IMR-90 (cell line): Measurements from ENCODE around the gene PDIA2. TPM values are rescaled to one million over a fixed set of nuclear protein-coding genes. Genes with fewer than 3 reads are reported as not detected.

ENCODE experiments used
- ATAC-seq: fragments of 200-7000 bp; cut with Tn5 transposase; 2 replicates; pipeline ENCODE4 v1.9.1; 2020; ENCODE audit warnings: low read depth, mild to moderate bottlenecking, moderate library complexity
- BruUV-seq: library from RNA; stranded (reverse); fragments of 400-500 nt; replicated peaks from 2 replicates; lab custom pipeline; 2021; lab: Mats Ljungman, UMichigan
- CTCF ChIA-PET: fragments of 300-600 bp; formaldehyde crosslinking; extraction: SDS; loops from one replicate; lab custom pipeline; 2021; ENCODE audit warnings: antibody characterized with exemption; lab: Yijun Ruan, JAX
- POLR2A ChIA-PET: fragments of 300-600 bp; sonication (Branson Sonifier 250); formaldehyde crosslinking; loops from one replicate; lab custom pipeline; 2022; ENCODE audit warnings: antibody characterized with exemption; ENCODE audit not compliant: unreplicated experiment; lab: Charles Lee
- DNase-seq: peaks from one replicate; pipeline ENCODE4 v3.0.0; 2013
- H2AFZ ChIP-seq: replicated peaks from 2 replicates; pipeline ENCODE3; 2013; ENCODE audit warnings: low read length, mild to moderate bottlenecking; ENCODE audit not compliant: poor library complexity
- H2AK5ac ChIP-seq: 2 replicates; pipeline ENCODE4 v1.6.1; 2013; ENCODE audit warnings: low read depth, low read length, inconsistent platforms
- H2AK9ac ChIP-seq: replicated peaks from 2 replicates; pipeline ENCODE3; 2013; ENCODE audit warnings: mild to moderate bottlenecking, low read depth, low read length, moderate library complexity; ENCODE audit not compliant: poor library complexity
- H2BK120ac ChIP-seq: 2 replicates; pipeline ENCODE4 v1.6.1; 2013; ENCODE audit warnings: low read depth, low read length, inconsistent platforms
- H2BK15ac ChIP-seq: 3 replicates; pipeline ENCODE4 v1.6.1; 2013; ENCODE audit warnings: low read depth, low read length, inconsistent platforms
- H2BK20ac ChIP-seq: 2 replicates; pipeline ENCODE4 v1.6.1; 2013; ENCODE audit warnings: low read depth, mild to moderate bottlenecking, inconsistent platforms, low read length, moderate library complexity
- H2BK5ac ChIP-seq: 2 replicates; pipeline ENCODE4 v1.6.1; 2013; ENCODE audit warnings: mild to moderate bottlenecking, low read depth, low read length, inconsistent platforms; ENCODE audit not compliant: poor library complexity, severe bottlenecking
- H3K14ac ChIP-seq: replicated peaks from 2 replicates; pipeline ENCODE4 v1.6.1; 2013; ENCODE audit warnings: low read depth, low read length, inconsistent platforms
- H3K18ac ChIP-seq: 2 replicates; pipeline ENCODE4 v1.6.1; 2013; ENCODE audit warnings: low read depth, low read length, control low read depth
- H3K23ac ChIP-seq: 2 replicates; pipeline ENCODE4 v1.6.1; 2013; ENCODE audit warnings: low read depth, low read length, inconsistent platforms
- H3K27ac ChIP-seq: 2 replicates; pipeline ENCODE4 v1.5.1; 2013; ENCODE audit warnings: mild to moderate bottlenecking, control low read depth, low read length; ENCODE audit not compliant: insufficient read depth
- H3K27me3 ChIP-seq: 2 replicates; pipeline ENCODE4 v1.6.1; 2013; ENCODE audit warnings: low read length; ENCODE audit not compliant: control insufficient read depth, insufficient read depth
- H3K36me3 ChIP-seq: 2 replicates; pipeline ENCODE4 v1.6.1; 2013; ENCODE audit warnings: low read length, mixed read lengths; ENCODE audit not compliant: control insufficient read depth, insufficient read depth
- H3K4ac ChIP-seq: 2 replicates; pipeline ENCODE4 v1.6.1; 2013; ENCODE audit warnings: low read depth, low read length, inconsistent platforms
- H3K4me1 ChIP-seq: 2 replicates; pipeline ENCODE4 v1.6.1; 2013; ENCODE audit warnings: low read length, mixed read lengths; ENCODE audit not compliant: control insufficient read depth, insufficient read depth
- H3K4me2 ChIP-seq: 2 replicates; pipeline ENCODE4 v1.6.1; 2013; ENCODE audit warnings: low read depth, mild to moderate bottlenecking, control low read depth, low read length, moderate library complexity
- H3K4me3 ChIP-seq: 2 replicates; pipeline ENCODE4 v1.5.1; 2013; ENCODE audit warnings: low read depth, mild to moderate bottlenecking, control low read depth, low read length, moderate library complexity; ENCODE audit not compliant: insufficient read depth
- H3K56ac ChIP-seq: 2 replicates; pipeline ENCODE4 v1.6.1; 2013; ENCODE audit warnings: low read length, inconsistent platforms; ENCODE audit not compliant: insufficient read depth; ENCODE audit errors: extremely low read depth
- H3K79me1 ChIP-seq, 2 experiments: 2 replicates each; pipeline ENCODE4 v1.6.1; 2013; ENCODE audit warnings: low read length in 2 of 2, inconsistent platforms in 1 of 2, low read depth in 1 of 2
- H3K9ac ChIP-seq: 2 replicates; pipeline ENCODE4 v1.6.1; 2013; ENCODE audit warnings: low read depth, low read length, control low read depth
- H3K9me1 ChIP-seq: 2 replicates; pipeline ENCODE4 v1.6.1; 2013; ENCODE audit warnings: low read length, inconsistent platforms; ENCODE audit not compliant: insufficient read depth
- H3K9me3 ChIP-seq: 2 replicates; pipeline ENCODE4 v1.6.1; 2013; ENCODE audit warnings: low read length; ENCODE audit not compliant: control insufficient read depth, insufficient read depth
- H4K20me1 ChIP-seq: 2 replicates; pipeline ENCODE4 v1.6.1; 2013; ENCODE audit warnings: low read length, inconsistent platforms; ENCODE audit not compliant: insufficient read depth
- H4K5ac ChIP-seq: 2 replicates; pipeline ENCODE4 v1.6.1; 2013; ENCODE audit warnings: mild to moderate bottlenecking, low read depth, low read length, control low read depth
- H4K8ac ChIP-seq, 2 experiments: 2 replicates each; pipeline ENCODE4 v1.6.1; 2013; ENCODE audit warnings: low read depth in 2 of 2, low read length in 2 of 2, control low read depth in 1 of 2, inconsistent platforms in 1 of 2
- H4K91ac ChIP-seq: 2 replicates; pipeline ENCODE4 v1.6.1; 2013; ENCODE audit warnings: low read depth, low read length, inconsistent platforms; ENCODE audit not compliant: insufficient read depth
- BHLHE40 ChIP-seq: fragments of 150-350 bp; IDR thresholded peaks from 2 replicates; pipeline ENCODE4 v1.6.1; 2016; ENCODE audit warnings: mild to moderate bottlenecking, low read depth, low read length
- CEBPB ChIP-seq: IDR thresholded peaks from 2 replicates; pipeline ENCODE4 v1.6.1; 2012; ENCODE audit warnings: low read depth, low read length, improper control_type of control experiment
- MAZ ChIP-seq: IDR thresholded peaks from 2 replicates; pipeline ENCODE4 v1.6.1; 2012; ENCODE audit warnings: low read depth, mild to moderate bottlenecking, low read length, improper control_type of control experiment, moderate library complexity, borderline replicate concordance
- MXI1 ChIP-seq: IDR thresholded peaks from 2 replicates; pipeline ENCODE4 v1.6.1; 2012; ENCODE audit warnings: low read depth, mild to moderate bottlenecking, low read length, moderate library complexity, borderline replicate concordance
- NFE2L2 ChIP-seq: fragments of 150-350 bp; IDR thresholded peaks from 2 replicates; pipeline ENCODE4 v1.6.1; 2016; ENCODE audit warnings: low read depth, mild to moderate bottlenecking, low read length
- POLR2A ChIP-seq: IDR thresholded peaks from 2 replicates; pipeline ENCODE4 v1.6.1; 2012; ENCODE audit warnings: mild to moderate bottlenecking, low read depth, low read length
- RCOR1 ChIP-seq: IDR thresholded peaks from 2 replicates; pipeline ENCODE4 v1.6.1; 2012; ENCODE audit warnings: mild to moderate bottlenecking, low read length, improper control_type of control experiment; ENCODE audit not compliant: insufficient replicate concordance
- RFX5 ChIP-seq: IDR thresholded peaks from 2 replicates; pipeline ENCODE4 v1.8.0; 2012; ENCODE audit warnings: low read depth, mild to moderate bottlenecking, low read length, moderate library complexity
- SMC3 ChIP-seq: fragments of 150-350 bp; IDR thresholded peaks from 2 replicates; pipeline ENCODE4 v1.6.1; 2016; ENCODE audit warnings: low read depth, mild to moderate bottlenecking, antibody characterized with exemption, low read length, moderate library complexity
- WGBS, 2 experiments: methylation state at CpG; one replicate each; pipeline versions ENCODE4 v1.1.5 to v1.1.7; 2013; ENCODE audit warnings: missing lambda C conversion rate in 2 of 2; ENCODE audit not compliant: insufficient read length in 1 of 2; ENCODE audit errors: extremely low coverage in 2 of 2; 5-methylcytosine and 5-hydroxymethylcytosine counted together
- dilution Hi-C: fragments of 300-500 bp; cut with HindIII; formaldehyde crosslinking; loops from one replicate; pipeline ENCODE4 v1.14.3; 2018; ENCODE audit warnings: low sequenced_read_pairs; ENCODE audit not compliant: unreplicated experiment
- in situ Hi-C: fragments of 300-500 bp; cut with MboI; formaldehyde crosslinking; loops from 3 replicates; pipeline ENCODE4 v1.14.3; 2019; ENCODE audit warnings: low sequenced_read_pairs, inconsistent platforms, mixed read lengths
- intact Hi-C: fragments of 100-400 bp; cut with micrococcal nuclease; formaldehyde crosslinking; loops from 2 replicates; pipeline ENCODE4 v1.10.0; 2022
- polyA plus RNA-seq, 3 experiments: library from polyadenylated mRNA; depleted of rRNA; stranded (reverse); fragments of >200 nt; gene quantifications; 2 replicates each; pipeline ENCODE4 v1.2.3, GENCODE V29; 2012; ENCODE audit warnings: low replicate concordance in 1 of 3
- total RNA-seq: library from RNA; depleted of rRNA; stranded (reverse); fragments of >200 nt; gene quantifications from 2 replicates; pipeline ENCODE4 v1.2.3, GENCODE V29; 2012
- TF ChIP-seq, protein P1 (sequence below): fragments of 150-350 bp; IDR thresholded peaks from 2 replicates; pipeline ENCODE4 v1.6.1; 2017; ENCODE audit warnings: mild to moderate bottlenecking, antibody characterized with exemption, low read length, low read depth

PDIA2 gene
- total and polyA plus RNA-seq, 2 of the 4 experiments (the other 2 are of a cell fraction): 0.17 TPM; not detected in 1

DNA sequence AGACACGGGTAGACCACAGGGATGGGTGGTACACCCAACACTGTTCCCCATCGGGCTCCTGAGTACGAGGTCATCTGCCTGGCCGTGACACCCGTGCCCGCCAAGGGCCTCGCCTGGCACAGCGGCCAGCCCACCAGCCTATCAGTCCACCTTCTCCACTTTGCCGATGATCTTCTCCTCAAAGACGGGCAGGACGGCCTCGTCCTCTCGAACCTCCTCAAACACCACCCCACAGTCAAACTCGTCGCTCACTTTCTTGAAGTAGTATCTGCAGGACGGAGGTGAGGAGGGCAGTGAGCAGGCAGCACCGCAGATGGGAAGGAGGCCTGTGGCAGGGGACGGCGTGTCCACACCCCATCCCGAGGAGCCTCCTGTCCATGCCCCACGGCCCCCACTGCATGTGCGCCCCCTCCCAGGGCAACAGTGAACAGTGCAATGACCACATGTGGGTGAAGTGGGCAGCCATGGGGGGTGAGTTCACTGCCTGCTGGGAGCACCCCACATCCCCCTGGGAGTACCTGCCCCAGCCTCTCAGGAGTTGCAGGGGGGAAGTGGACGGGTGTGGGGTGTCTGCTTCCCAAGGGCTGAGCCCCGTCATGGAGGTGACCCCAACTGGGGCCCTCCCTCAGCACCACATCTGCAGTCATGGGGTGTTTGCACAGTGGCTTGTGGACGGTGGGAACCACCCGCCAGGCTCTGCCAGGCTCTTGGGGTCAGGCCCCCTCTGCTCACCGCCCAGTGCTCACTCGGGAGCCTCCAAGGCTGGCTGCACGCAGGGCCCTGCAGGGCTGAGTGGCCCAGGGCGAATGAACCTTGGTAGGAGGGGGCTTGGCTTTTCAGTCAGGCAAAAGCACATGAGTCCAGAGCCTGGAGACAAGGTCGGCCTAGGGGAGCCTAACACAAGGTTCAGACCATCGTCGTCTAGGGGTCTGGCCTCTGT, 5.3 kb downstream of the PDIA2 start:
- POLR2A ChIA-PET: no interaction called here
- intact Hi-C loops (no loop called here), in situ Hi-C loops (no loop called here), dilution Hi-C loops (no loop called here)
- Histone ChIP-seq H3K27me3 (no peaks in the 10 kb centered on the region), H3K9me3 (no peaks in the 10 kb centered on the region), H3K4me3 (no peak overlapping the region), H3K4ac (no peak overlapping the region), H4K91ac (no peak overlapping the region), H3K4me1 (no peaks in the 10 kb centered on the region), H3K9me1 (no peaks in the 10 kb centered on the region), H3K18ac (no peak overlapping the region), H4K8ac (no peak overlapping the region), H3K23ac (no peak overlapping the region), H2AK9ac (no peak overlapping the region), H3K79me1 (no peaks in the 10 kb centered on the region), H3K36me3 (peaks cover 42% of the 10 kb centered on the region; the same call in 1 of the 2 replicates), H4K20me1 (no peaks in the 10 kb centered on the region), H2AFZ (no peak overlapping the region), H2BK120ac (no peak overlapping the region), H3K9ac (no peak overlapping the region), H2AK5ac (no peak overlapping the region), H4K5ac (no peak overlapping the region), H2BK20ac (no peak overlapping the region), H3K14ac (no peak overlapping the region), H3K4me2 (no peak overlapping the region), H3K27ac (no peak overlapping the region), H2BK15ac (no peak overlapping the region), H3K56ac (no peak overlapping the region), H2BK5ac (no peak overlapping the region)
- TF ChIP-seq BHLHE40 (no peak), MAZ (no peak), NFE2L2 (no peak), SMC3 (no peak), CEBPB (no peak), POLR2A (no peak), RFX5 (no peak), MXI1 (no peak), RCOR1 (no peak)
- TF ChIP-seq, protein P1, sequence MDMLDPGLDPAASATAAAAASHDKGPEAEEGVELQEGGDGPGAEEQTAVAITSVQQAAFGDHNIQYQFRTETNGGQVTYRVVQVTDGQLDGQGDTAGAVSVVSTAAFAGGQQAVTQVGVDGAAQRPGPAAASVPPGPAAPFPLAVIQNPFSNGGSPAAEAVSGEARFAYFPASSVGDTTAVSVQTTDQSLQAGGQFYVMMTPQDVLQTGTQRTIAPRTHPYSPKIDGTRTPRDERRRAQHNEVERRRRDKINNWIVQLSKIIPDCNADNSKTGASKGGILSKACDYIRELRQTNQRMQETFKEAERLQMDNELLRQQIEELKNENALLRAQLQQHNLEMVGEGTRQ: no peak
- CTCF ChIA-PET: no interaction called here
- ATAC-seq: no peak
- WGBS, 2 experiments: 98% methylated on average over 10 of the region's 33 CpGs; no CpG with 5 or more reads in 1 of the 2 experiments
- DNase-seq: no peak
- BruUV-seq: no TSS peak
